ENCODE measurements around the gene VIP.

Gene VIP

GRCh38 chr6:152727507-152727906 lies 23.1 kb upstream of the VIP start:
- no peak overlapping the region for H3K4me3 ChIP-seq (ENCODE audit: low read length)
- H3K9me2 ChIP-seq (replicated peaks; ENCODE audit: insufficient read depth, low read length): no peaks in the 10 kb centered on the region
- H3K36me3 ChIP-seq (replicated peaks; ENCODE audit: insufficient read depth, low read length): no peaks in the 10 kb centered on the region
- TF ChIP-seq EZH2phosphoT487 (IDR thresholded peaks at IDR 0.05; ENCODE audit: low read length) (no peak), EZH2 (optimal IDR thresholded peaks at IDR 0.05; ENCODE audit: low read depth, low read length) (no peak), CTCF (IDR thresholded peaks at IDR 0.05; ENCODE audit: low read length) (no peak)
- no peaks in the 10 kb centered on the region for H3K79me2 ChIP-seq (ENCODE audit: low read length)
- no peaks in the 10 kb centered on the region for H4K20me1 ChIP-seq (ENCODE audit: insufficient read depth, low read length)
- no peak overlapping the region for H3K9ac ChIP-seq (ENCODE audit: low read length)
- no peaks in the 10 kb centered on the region for H3K9me3 ChIP-seq (replicated peaks; ENCODE audit: insufficient read depth, low read length)
- no peaks in the 10 kb centered on the region for H3K27me3 ChIP-seq (replicated peaks; ENCODE audit: insufficient read depth, low read length)
- DNase-seq: no peak
- H2AFZ ChIP-seq (ENCODE audit: low read length): no peak overlapping the region
- H3K27ac ChIP-seq (ENCODE audit: low read length): no peak overlapping the region
- H3K4me2 ChIP-seq (ENCODE audit: low read depth, low read length): no peak overlapping the region
- no peaks in the 10 kb centered on the region for H3F3A ChIP-seq (ENCODE audit: insufficient read depth, low read length)
- no peaks in the 10 kb centered on the region for H3K4me1 ChIP-seq (ENCODE audit: low read length)

GRCh38 chr6:152734630-152735029 lies 16.0 kb upstream of the VIP start:
- H3F3A ChIP-seq (ENCODE audit: insufficient read depth, low read length): no peaks in the 10 kb centered on the region
- no peaks in the 10 kb centered on the region for H3K9me3 ChIP-seq (replicated peaks; ENCODE audit: insufficient read depth, low read length)
- H3K4me2 ChIP-seq (ENCODE audit: low read depth, low read length): no peak overlapping the region
- no peak overlapping the region for H2AFZ ChIP-seq (ENCODE audit: low read length)
- H3K9ac ChIP-seq (ENCODE audit: low read length): no peak overlapping the region
- no peaks in the 10 kb centered on the region for H3K4me1 ChIP-seq (ENCODE audit: low read length)
- DNase-seq: no peak
- no peaks in the 10 kb centered on the region for H3K36me3 ChIP-seq (replicated peaks; ENCODE audit: insufficient read depth, low read length)
- H4K20me1 ChIP-seq (ENCODE audit: insufficient read depth, low read length): no peaks in the 10 kb centered on the region
- no peak for TF ChIP-seq CTCF (IDR thresholded peaks at IDR 0.05; ENCODE audit: low read length)
- no peak overlapping the region for H3K4me3 ChIP-seq (ENCODE audit: low read length)
- H3K27me3 ChIP-seq (replicated peaks; ENCODE audit: insufficient read depth, low read length): no peaks in the 10 kb centered on the region
- no peaks in the 10 kb centered on the region for H3K79me2 ChIP-seq (ENCODE audit: low read length)
- no peak overlapping the region for H3K27ac ChIP-seq (ENCODE audit: low read length)
- no peaks in the 10 kb centered on the region for H3K9me2 ChIP-seq (replicated peaks; ENCODE audit: insufficient read depth, low read length)

- H3K9ac ChIP-seq (ENCODE audit: low read length): no peak overlapping the region
- H3K36me3 ChIP-seq (replicated peaks; ENCODE audit: insufficient read depth, low read length): no peaks in the 10 kb centered on the region
- no peaks in the 10 kb centered on the region for H3K9me2 ChIP-seq (replicated peaks; ENCODE audit: insufficient read depth, low read length)
- DNase-seq: no peak
- H3K4me1 ChIP-seq (ENCODE audit: low read length): no peaks in the 10 kb centered on the region
- H3K9me3 ChIP-seq (replicated peaks; ENCODE audit: insufficient read depth, low read length): no peaks in the 10 kb centered on the region
- no peak overlapping the region for H3K4me3 ChIP-seq (ENCODE audit: low read length)
- H3F3A ChIP-seq (ENCODE audit: insufficient read depth, low read length): no peaks in the 10 kb centered on the region
- H3K27me3 ChIP-seq (replicated peaks; ENCODE audit: insufficient read depth, low read length): no peaks in the 10 kb centered on the region
- H3K27ac ChIP-seq (ENCODE audit: low read length): no peak overlapping the region
- H3K4me2 ChIP-seq (ENCODE audit: low read depth, low read length): no peak overlapping the region
- no peaks in the 10 kb centered on the region for H3K79me2 ChIP-seq (ENCODE audit: low read length)
- no peak overlapping the region for H2AFZ ChIP-seq (ENCODE audit: low read length)
- no peaks in the 10 kb centered on the region for H4K20me1 ChIP-seq (ENCODE audit: insufficient read depth, low read length)
- TF ChIP-seq EZH2phosphoT487 (IDR thresholded peaks at IDR 0.05; ENCODE audit: low read length) (no peak), EZH2 (optimal IDR thresholded peaks at IDR 0.05; ENCODE audit: low read depth, low read length) (no peak), CTCF (IDR thresholded peaks at IDR 0.05; ENCODE audit: low read length) (no peak)
Observed at GRCh38 chr6:152736687-152737273, 13.8 kb upstream of the VIP start.
